ENCODE measurements around the gene ACOT7. TPM values are rescaled to one million over a fixed set of nuclear protein-coding genes. Genes with fewer than 3 reads are reported as not detected.

ACOT7 gene
- total RNA-seq, 4 donors from 2014 or later: 15.0 to 38.7 (median 28.6) TPM

DNA sequence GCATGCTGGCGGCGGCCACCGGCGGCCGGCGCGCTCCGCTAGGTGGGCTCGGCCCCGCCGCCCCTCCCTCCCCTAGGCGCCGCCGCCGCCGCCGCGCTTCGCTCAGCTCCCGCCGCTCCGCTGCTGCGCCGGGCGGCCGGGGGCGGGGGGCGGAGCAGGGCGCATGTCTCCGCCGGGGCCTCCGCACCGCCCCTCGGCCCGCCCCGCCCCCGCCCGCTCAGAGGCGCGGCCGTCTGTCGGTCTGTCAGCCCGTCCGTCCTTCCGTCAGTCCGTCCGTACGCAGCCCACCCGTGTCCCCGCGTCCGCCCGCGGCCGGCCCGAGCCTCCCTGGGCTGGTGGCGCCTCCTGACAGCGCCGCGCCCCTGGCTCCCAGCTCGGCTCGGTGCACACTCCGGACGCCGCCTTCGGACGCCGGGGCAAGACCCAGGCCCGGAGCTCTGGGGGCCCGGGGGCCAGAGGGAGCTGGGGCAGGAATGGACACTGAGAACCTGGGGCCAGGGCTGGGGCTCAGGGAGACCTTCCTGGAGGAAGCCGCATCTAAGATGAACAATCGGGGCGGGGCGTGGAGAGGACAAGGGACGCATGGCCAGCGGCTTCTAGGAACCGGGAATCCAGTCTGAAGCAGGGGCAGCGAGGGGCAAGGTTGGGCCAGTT, 132.5 kb downstream of the ACOT7 start, which contains the start of gene GPR153:
GPR153 (minus strand) TSS at position 138 of the 654 bp plus-strand sequence. CDS start 6,193 bp downstream, outside the sequence.
- TF ChIP-seq POLR2A (IDR thresholded peaks at IDR 0.05; ENCODE audit: low read depth) (no peak), CTCF (IDR thresholded peaks at IDR 0.05) (no peak), EP300 (IDR thresholded peaks at IDR 0.05) (no peak), POLR2AphosphoS5 (IDR thresholded peaks at IDR 0.05) (no peak)
- peaks cover 33 to 63% (median 51%) of the 10 kb centered on the region in 4 donors for H3K4me1 ChIP-seq
- H3K9me3 ChIP-seq: no peaks in the 10 kb centered on the region
- no peaks in the 10 kb centered on the region for H3K36me3 ChIP-seq
- WGBS: 9% methylated on average over 7 of the region's 78 CpGs
- peak within 1 kb of the TSS; percentile 64 to 74 (median 66) for H3K4me3 ChIP-seq
- intact Hi-C loops (cut with DNase I): no loop called here
- no peak for DNase-seq (ENCODE audit: extremely low spot score)
- peaks cover 4 to 65% (median 13%) of the 10 kb centered on the region in 4 donors for H3K27me3 ChIP-seq
- peak within 1 kb of the TSS; percentile 70 to 83 (median 73) for H3K27ac ChIP-seq (replicated peaks in 1 of 4)

- no peaks in the 10 kb centered on the region for H3K36me3 ChIP-seq
- H3K27ac ChIP-seq (replicated peaks in 1 of 4): peak overlapping the region; percentile 56 to 83 (median 70)
- no peak for DNase-seq (ENCODE audit: extremely low spot score)
- H3K27me3 ChIP-seq: peaks cover 4 to 65% (median 13%) of the 10 kb centered on the region in 4 donors
- peaks cover 33 to 57% (median 49%) of the 10 kb centered on the region in 4 donors for H3K4me1 ChIP-seq
- no peak for TF ChIP-seq EP300 (IDR thresholded peaks at IDR 0.05)
- TF ChIP-seq CTCF (IDR thresholded peaks at IDR 0.05): no peak
- TF ChIP-seq POLR2AphosphoS5 (IDR thresholded peaks at IDR 0.05): no peak
- intact Hi-C loops (cut with DNase I): no loop called here
- peak overlapping the region; percentile 64 to 74 (median 66) for H3K4me3 ChIP-seq
- no peaks in the 10 kb centered on the region for H3K9me3 ChIP-seq
- 2% methylated on average over 20 of the region's 61 CpGs for WGBS
These were observed 133.1 kb downstream of the ACOT7 start for GRCh38 chr1:6260433-6260934.

GRCh38 chr1:6259491-6260362, 133.8 kb downstream of the ACOT7 start:
- Histone ChIP-seq H3K27ac (replicated peaks in 1 of 4) (peak overlapping the region; percentile 56 to 83 (median 70)), H3K4me1 (peaks cover 33 to 54% (median 47%) of the 10 kb centered on the region in 4 donors), H3K4me3 (peak overlapping the region; percentile 64 to 74 (median 66)), H3K27me3 (peaks cover 4 to 66% (median 13%) of the 10 kb centered on the region in 4 donors), H3K36me3 (peaks cover 0 to 1% (median under 1%) of the 10 kb centered on the region in 4 donors), H3K9me3 (no peaks in the 10 kb centered on the region)
- intact Hi-C loops (cut with DNase I): no loop called here
- DNase-seq (ENCODE audit: extremely low spot score): peak; percentile 95
- 23% methylated on average over 4 of the region's 46 CpGs for WGBS
- TF ChIP-seq EP300 (IDR thresholded peaks at IDR 0.05): no peak
- no peak for TF ChIP-seq POLR2A (IDR thresholded peaks at IDR 0.05; ENCODE audit: low read depth)
- no peak for TF ChIP-seq CTCF (IDR thresholded peaks at IDR 0.05)
- TF ChIP-seq POLR2AphosphoS5 (IDR thresholded peaks at IDR 0.05): peak; percentile 38 to 52

DNA sequence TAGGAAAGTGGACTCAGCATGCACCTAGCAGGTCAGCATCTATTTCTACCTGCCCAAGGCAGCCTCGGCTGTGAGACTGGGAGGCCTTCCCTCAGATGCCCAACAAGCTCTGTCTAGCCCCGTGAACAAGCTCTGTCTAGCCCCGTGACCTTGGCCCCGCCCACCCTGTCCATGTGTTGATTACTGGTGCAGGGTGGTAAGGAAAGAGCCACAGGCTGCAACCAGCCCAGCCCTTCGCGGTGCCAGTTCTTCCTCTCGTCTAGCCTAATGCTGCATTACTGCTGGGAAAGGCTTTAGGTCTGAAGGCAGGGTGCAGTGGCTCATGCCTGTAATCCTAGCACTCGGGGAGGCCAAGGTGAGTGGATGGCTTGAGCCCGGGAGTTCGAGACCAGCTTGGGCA, 134.9 kb downstream of the ACOT7 start:
- intact Hi-C loops (cut with DNase I): no loop called here
- TF ChIP-seq EP300 (IDR thresholded peaks at IDR 0.05) (no peak), POLR2AphosphoS5 (IDR thresholded peaks at IDR 0.05) (no peak), POLR2A (IDR thresholded peaks at IDR 0.05; ENCODE audit: low read depth) (no peak), CTCF (IDR thresholded peaks at IDR 0.05) (no peak)
- H3K36me3 ChIP-seq: peaks cover 0 to 10% (median 7%) of the 10 kb centered on the region in 4 donors
- DNase-seq (ENCODE audit: extremely low spot score): no peak
- no peak overlapping the region for H3K4me3 ChIP-seq
- WGBS: 83% methylated on average over 5 of the region's 10 CpGs
- peaks cover 30 to 44% (median 41%) of the 10 kb centered on the region in 4 donors for H3K4me1 ChIP-seq
- H3K27me3 ChIP-seq: peaks cover 4 to 73% (median 13%) of the 10 kb centered on the region in 4 donors
- no peak overlapping the region for H3K27ac ChIP-seq (replicated peaks in 1 of 4)
- H3K9me3 ChIP-seq: no peaks in the 10 kb centered on the region

All from esophagus muscularis mucosa (tissue), 4 donors.